ENCODE measurements around the gene SPDEF. TPM values are rescaled to one million over a fixed set of nuclear protein-coding genes. Genes with fewer than 3 reads are reported as not detected.

Gene SPDEF
- total RNA-seq, 1 donor from 2014 or later, result not detected

- DNase-seq (ENCODE audit: low read depth in 2 of 2), result peak in 1 of 2 donors; percentile 22
Observed at GRCh38 chr6:34546551-34547321, 9.4 kb downstream of the SPDEF start.

DNA sequence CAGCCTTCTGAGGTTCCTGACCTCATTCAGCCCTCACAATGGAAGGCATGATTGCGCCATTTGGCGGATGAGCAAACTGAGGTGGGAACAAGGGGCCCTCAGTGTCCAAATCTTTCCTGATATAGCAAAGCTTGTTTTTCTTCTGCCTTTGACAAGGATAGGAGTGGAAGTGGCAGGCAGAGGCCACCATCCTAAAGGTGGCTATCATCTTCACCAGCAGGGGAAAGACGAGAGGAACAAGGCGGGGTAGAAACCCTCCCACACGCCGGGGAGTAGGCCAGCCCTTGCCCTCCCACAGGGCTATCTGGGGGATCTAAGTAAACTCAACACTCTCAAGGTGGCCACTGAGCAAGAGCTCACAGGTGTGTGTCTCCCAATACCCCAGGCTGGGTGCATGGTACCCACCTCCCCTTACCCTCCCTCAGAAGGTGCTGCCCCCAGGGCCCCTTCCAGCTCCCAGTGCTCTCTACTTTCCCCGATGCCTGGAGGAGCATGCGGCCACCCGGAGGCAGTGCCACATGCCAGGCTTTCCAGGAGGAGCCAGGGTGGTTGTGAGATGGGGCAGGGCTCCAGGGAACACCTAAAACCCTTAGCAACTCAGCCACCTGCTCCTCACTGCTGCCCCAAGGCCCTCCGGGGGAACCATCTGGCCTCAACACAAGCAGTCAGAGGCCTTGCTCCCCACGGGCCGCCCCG is 11.2 kb downstream of the SPDEF start:
- no peak for DNase-seq (ENCODE audit: low read depth in 2 of 2)

- DNase-seq (ENCODE audit: low read depth in 2 of 2), result no peak
Observed at GRCh38 chr6:34544052-34544604, 12.0 kb downstream of the SPDEF start.

GRCh38 chr6:34543421-34543820 is 12.7 kb downstream of the SPDEF start:
- DNase-seq (ENCODE audit: low read depth in 2 of 2), result peak in 1 of 2 donors; percentile 61

DNA sequence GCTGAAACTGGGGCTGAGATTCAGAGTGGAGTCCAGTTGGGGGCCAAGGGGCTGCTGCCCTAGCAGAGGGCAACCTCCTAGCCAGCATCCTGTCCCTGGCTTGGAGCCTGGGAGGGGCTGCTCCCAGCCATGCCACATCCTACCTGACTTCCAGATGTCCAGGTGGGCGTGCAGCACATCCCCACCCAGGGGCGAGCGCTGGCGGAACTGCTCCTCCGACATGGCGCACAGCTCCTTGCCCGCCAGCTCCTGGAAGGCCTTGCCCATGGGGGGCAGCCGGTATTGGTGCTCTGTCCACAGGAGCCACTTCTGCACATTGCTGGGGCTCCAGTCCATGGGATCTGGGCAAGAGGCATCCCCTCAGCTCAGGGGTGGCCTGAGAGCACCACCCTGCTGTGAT is 15.3 kb downstream of the SPDEF start:
- DNase-seq (ENCODE audit: low read depth in 2 of 2), result no peak

- DNase-seq (ENCODE audit: low read depth in 2 of 2), result no peak
Observed at GRCh38 chr6:34540222-34540621, 15.9 kb downstream of the SPDEF start.

GRCh38 chr6:34539181-34539580 is 16.9 kb downstream of the SPDEF start:
- DNase-seq (ENCODE audit: low read depth in 2 of 2), result no peak

GRCh38 chr6:34538581-34538980 is 17.5 kb downstream of the SPDEF start:
- no peak for DNase-seq (ENCODE audit: low read depth in 2 of 2)

DNA sequence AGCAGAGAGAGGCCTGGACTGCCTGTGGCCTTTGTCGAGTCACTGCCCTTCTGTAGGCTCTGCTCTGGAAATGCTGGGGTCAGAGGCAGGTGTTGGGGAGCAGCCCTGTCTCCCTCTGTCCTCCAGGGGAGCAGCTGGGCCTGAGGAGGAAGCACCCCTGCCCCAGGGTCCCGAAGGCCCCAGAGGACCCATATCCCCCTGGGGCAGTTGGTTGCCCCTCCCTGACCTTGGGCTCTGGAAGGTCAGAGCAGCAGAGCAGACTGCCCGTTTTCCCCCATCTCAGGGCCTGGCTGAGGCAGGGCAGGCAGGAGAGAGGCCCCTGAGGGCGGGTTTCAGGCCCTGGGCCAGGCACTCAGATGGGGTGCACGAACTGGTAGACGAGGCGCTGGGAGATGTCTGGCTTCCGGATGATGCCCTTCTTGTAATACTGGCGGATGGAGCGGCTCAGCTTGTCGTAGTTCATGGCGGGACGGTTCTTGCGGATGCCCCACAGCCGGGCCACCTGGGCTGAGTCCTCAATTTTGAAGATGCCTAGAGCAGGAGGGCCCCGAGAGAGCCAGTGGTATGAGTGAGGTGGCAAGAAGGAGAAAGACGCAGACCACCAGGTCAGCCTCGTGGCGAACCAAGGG is 18.1 kb downstream of the SPDEF start:
- no peak for DNase-seq (ENCODE audit: low read depth in 2 of 2)

GRCh38 chr6:34536959-34537848 is 18.9 kb downstream of the SPDEF start:
- DNase-seq (ENCODE audit: low read depth in 2 of 2), result no peak

GRCh38 chr6:34536251-34536958 is 19.7 kb downstream of the SPDEF start:
- DNase-seq (ENCODE audit: low read depth in 2 of 2), result no peak

GRCh38 chr6:34535646-34536045 is 20.5 kb downstream of the SPDEF start:
- DNase-seq (ENCODE audit: low read depth in 2 of 2), result no peak

DNA sequence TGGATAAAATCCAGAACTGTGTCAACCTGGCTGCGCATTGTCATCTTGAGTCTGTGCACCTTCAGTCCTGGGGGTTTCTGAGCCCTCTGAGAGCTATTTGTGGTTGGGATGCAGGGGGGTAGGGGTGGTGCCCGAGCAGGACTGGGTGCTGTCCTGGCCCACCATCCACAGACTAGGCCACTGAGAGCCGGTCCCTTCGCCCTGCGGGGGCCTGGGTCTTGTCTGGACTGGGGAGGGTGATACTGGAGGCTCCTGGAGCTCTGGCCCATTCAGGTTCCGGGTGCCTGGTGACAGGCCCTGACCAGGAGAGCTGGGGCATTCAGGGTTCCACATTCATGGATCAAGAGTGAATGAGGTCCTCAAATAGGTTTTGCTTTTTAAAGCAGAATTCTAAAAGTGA is 20.9 kb downstream of the SPDEF start:
- DNase-seq (ENCODE audit: low read depth in 2 of 2), result no peak

- DNase-seq (ENCODE audit: low read depth in 2 of 2), result no peak
Observed at GRCh38 chr6:34534656-34535055, 21.5 kb downstream of the SPDEF start.

DNA sequence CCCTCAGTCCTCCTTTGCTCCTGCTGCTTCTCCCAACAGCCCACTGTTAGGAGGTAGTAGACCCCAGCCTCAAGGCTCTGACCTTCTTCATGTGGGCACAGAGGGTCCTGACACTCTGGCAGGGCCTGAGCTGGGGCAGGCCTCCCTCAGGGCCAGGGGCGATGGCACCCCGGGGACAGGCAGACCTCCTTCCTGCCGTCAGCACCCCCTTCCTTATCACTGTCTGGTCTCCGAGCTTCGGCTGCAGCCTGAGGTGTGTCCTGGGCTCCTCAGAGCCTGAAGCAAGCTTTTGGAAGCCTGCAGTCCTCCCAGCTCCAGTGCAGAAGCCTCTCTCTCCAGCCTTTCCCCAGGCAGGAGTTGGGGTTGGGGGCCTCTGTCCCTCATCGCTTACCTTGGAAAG is 22.0 kb downstream of the SPDEF start:
- no peak for DNase-seq (ENCODE audit: low read depth in 2 of 2)

- DNase-seq (ENCODE audit: low read depth in 2 of 2), result peak in 1 of 2 donors; percentile 4
Observed at GRCh38 chr6:34532230-34532629, 23.9 kb downstream of the SPDEF start.

GRCh38 chr6:34531580-34532201 is 24.4 kb downstream of the SPDEF start:
- peak in 1 of 2 donors; percentile 73 for DNase-seq (ENCODE audit: low read depth in 2 of 2)

GRCh38 chr6:34530753-34531365 is 25.3 kb downstream of the SPDEF start:
- DNase-seq (ENCODE audit: low read depth in 2 of 2), result no peak

GRCh38 chr6:34529665-34530327 is 26.3 kb downstream of the SPDEF start:
- DNase-seq (ENCODE audit: low read depth in 2 of 2), result no peak
